HL-60 (cell line): Measurements from ENCODE around the gene MSI2.

Source experiments
- DNase-seq, 2 experiments: peaks; one replicate each; pipeline ENCODE4 v3.0.0-alpha.2; 2010 to 2020; ENCODE audit warnings: low read depth in 1 of 2, low spot score in 1 of 2
- H3K27ac ChIP-seq: fragments of 250-450 bp; sonication (Bioruptor Pico); replicated peaks from 2 replicates; pipeline ENCODE4 v1.5.1; 2020; ENCODE audit warnings: mild to moderate bottlenecking, moderate library complexity
- H3K27me3 ChIP-seq: fragments of 250-450 bp; sonication (Bioruptor Pico); 2 replicates; pipeline ENCODE4 v1.5.1; 2021; ENCODE audit warnings: mild to moderate bottlenecking, moderate library complexity; ENCODE audit not compliant: insufficient read depth, poor library complexity, severe bottlenecking
- H3K4me3 ChIP-seq: replicated peaks from 2 replicates; pipeline ENCODE4 v1.5.1; 2011; ENCODE audit warnings: mild to moderate bottlenecking, control low read depth, low read length; ENCODE audit not compliant: insufficient read depth
- GABPA ChIP-seq: IDR thresholded peaks from 2 replicates; pipeline ENCODE4 v1.6.1; 2012; ENCODE audit warnings: low read depth
- POLR2AphosphoS5 ChIP-seq: IDR thresholded peaks from 2 replicates; pipeline ENCODE4 v1.6.1; 2012; ENCODE audit warnings: low read depth
- SPI1 ChIP-seq: IDR thresholded peaks from 2 replicates; pipeline ENCODE4 v1.6.1; 2012; ENCODE audit warnings: low read depth, mild to moderate bottlenecking, borderline replicate concordance
- TF ChIP-seq, protein P1 (sequence below): IDR thresholded peaks from 2 replicates; pipeline ENCODE4 v1.6.1; 2012; ENCODE audit warnings: low read depth; ENCODE audit not compliant: insufficient replicate concordance
- TF ChIP-seq, protein P2 (sequence below): IDR thresholded peaks from one replicate; pipeline ENCODE4 v1.5.1; 2011; ENCODE audit warnings: low read length, control low read depth, inconsistent platforms; ENCODE audit not compliant: insufficient read depth

MSI2 gene

GRCh38 chr17:57679906-57680695, 423.8 kb downstream of the MSI2 start:
- H3K27ac ChIP-seq: no peak overlapping the region
- no peaks in the 10 kb centered on the region for H3K27me3 ChIP-seq
- TF ChIP-seq GABPA (no peak), SPI1 (no peak), POLR2AphosphoS5 (no peak)
- TF ChIP-seq, protein P1, sequence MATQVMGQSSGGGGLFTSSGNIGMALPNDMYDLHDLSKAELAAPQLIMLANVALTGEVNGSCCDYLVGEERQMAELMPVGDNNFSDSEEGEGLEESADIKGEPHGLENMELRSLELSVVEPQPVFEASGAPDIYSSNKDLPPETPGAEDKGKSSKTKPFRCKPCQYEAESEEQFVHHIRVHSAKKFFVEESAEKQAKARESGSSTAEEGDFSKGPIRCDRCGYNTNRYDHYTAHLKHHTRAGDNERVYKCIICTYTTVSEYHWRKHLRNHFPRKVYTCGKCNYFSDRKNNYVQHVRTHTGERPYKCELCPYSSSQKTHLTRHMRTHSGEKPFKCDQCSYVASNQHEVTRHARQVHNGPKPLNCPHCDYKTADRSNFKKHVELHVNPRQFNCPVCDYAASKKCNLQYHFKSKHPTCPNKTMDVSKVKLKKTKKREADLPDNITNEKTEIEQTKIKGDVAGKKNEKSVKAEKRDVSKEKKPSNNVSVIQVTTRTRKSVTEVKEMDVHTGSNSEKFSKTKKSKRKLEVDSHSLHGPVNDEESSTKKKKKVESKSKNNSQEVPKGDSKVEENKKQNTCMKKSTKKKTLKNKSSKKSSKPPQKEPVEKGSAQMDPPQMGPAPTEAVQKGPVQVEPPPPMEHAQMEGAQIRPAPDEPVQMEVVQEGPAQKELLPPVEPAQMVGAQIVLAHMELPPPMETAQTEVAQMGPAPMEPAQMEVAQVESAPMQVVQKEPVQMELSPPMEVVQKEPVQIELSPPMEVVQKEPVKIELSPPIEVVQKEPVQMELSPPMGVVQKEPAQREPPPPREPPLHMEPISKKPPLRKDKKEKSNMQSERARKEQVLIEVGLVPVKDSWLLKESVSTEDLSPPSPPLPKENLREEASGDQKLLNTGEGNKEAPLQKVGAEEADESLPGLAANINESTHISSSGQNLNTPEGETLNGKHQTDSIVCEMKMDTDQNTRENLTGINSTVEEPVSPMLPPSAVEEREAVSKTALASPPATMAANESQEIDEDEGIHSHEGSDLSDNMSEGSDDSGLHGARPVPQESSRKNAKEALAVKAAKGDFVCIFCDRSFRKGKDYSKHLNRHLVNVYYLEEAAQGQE: no peak
- TF ChIP-seq, protein P2, sequence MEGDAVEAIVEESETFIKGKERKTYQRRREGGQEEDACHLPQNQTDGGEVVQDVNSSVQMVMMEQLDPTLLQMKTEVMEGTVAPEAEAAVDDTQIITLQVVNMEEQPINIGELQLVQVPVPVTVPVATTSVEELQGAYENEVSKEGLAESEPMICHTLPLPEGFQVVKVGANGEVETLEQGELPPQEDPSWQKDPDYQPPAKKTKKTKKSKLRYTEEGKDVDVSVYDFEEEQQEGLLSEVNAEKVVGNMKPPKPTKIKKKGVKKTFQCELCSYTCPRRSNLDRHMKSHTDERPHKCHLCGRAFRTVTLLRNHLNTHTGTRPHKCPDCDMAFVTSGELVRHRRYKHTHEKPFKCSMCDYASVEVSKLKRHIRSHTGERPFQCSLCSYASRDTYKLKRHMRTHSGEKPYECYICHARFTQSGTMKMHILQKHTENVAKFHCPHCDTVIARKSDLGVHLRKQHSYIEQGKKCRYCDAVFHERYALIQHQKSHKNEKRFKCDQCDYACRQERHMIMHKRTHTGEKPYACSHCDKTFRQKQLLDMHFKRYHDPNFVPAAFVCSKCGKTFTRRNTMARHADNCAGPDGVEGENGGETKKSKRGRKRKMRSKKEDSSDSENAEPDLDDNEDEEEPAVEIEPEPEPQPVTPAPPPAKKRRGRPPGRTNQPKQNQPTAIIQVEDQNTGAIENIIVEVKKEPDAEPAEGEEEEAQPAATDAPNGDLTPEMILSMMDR: no peak
- no peak overlapping the region for H3K4me3 ChIP-seq
- no peak for DNase-seq

GRCh38 chr17:57682701-57683100, 426.4 kb downstream of the MSI2 start:
- Histone ChIP-seq H3K27ac (no peak overlapping the region), H3K4me3 (no peak overlapping the region), H3K27me3 (no peaks in the 10 kb centered on the region)
- no peak for TF ChIP-seq GABPA
- TF ChIP-seq POLR2AphosphoS5: no peak
- TF ChIP-seq, protein P1: no peak
- TF ChIP-seq, protein P2: no peak
- no peak for TF ChIP-seq SPI1
- DNase-seq: no peak

- Histone ChIP-seq H3K27me3 (no peaks in the 10 kb centered on the region), H3K4me3 (no peak overlapping the region), H3K27ac (no peak overlapping the region)
- DNase-seq: no peak
- no peak for TF ChIP-seq SPI1
- TF ChIP-seq POLR2AphosphoS5: no peak
- TF ChIP-seq, protein P1: no peak
These were observed 428.6 kb downstream of the MSI2 start for GRCh38 chr17:57684711-57685498.
